ENCODE measurements around the gene NLGN1. TPM values are rescaled to one million over a fixed set of nuclear protein-coding genes. Genes with fewer than 3 reads are reported as not detected.

NLGN1 gene
- total and polyA plus RNA-seq, 2 of the 8 experiments (the other 6 are each of a cell fraction or from before 2014, with no cell fraction given), result 7.8 to 14.8 TPM

DNA sequence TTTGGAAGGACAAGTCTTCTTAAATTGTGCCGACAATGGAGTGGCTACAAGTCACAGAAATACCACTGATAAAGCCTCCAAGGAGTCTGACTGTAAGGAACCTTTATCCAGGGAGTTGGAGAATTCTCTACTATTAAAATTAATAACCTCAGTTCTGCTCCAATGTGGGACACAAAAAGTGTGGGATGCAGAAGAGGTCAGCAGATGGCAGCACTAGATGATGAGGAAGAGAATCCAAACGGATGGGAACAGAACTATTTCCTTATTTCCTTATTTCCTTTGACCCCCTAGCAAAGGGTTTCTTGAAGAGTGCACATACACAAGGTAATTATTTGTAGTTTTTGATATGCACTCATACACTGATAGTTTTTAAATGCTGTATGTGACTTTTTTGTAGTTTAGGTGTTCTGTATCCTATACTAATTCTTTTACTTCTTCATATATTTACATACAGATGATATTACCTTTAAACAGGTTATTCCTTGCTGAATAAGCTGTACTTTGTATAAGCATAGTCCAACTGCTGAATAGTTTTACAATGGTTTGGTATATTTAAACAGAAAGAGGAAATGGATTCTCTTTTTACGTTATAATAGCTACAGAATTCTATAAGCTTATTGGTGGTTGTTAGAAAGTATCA is 25.6 kb upstream of the NLGN1 start (continued):
- TF ChIP-seq, protein P1, sequence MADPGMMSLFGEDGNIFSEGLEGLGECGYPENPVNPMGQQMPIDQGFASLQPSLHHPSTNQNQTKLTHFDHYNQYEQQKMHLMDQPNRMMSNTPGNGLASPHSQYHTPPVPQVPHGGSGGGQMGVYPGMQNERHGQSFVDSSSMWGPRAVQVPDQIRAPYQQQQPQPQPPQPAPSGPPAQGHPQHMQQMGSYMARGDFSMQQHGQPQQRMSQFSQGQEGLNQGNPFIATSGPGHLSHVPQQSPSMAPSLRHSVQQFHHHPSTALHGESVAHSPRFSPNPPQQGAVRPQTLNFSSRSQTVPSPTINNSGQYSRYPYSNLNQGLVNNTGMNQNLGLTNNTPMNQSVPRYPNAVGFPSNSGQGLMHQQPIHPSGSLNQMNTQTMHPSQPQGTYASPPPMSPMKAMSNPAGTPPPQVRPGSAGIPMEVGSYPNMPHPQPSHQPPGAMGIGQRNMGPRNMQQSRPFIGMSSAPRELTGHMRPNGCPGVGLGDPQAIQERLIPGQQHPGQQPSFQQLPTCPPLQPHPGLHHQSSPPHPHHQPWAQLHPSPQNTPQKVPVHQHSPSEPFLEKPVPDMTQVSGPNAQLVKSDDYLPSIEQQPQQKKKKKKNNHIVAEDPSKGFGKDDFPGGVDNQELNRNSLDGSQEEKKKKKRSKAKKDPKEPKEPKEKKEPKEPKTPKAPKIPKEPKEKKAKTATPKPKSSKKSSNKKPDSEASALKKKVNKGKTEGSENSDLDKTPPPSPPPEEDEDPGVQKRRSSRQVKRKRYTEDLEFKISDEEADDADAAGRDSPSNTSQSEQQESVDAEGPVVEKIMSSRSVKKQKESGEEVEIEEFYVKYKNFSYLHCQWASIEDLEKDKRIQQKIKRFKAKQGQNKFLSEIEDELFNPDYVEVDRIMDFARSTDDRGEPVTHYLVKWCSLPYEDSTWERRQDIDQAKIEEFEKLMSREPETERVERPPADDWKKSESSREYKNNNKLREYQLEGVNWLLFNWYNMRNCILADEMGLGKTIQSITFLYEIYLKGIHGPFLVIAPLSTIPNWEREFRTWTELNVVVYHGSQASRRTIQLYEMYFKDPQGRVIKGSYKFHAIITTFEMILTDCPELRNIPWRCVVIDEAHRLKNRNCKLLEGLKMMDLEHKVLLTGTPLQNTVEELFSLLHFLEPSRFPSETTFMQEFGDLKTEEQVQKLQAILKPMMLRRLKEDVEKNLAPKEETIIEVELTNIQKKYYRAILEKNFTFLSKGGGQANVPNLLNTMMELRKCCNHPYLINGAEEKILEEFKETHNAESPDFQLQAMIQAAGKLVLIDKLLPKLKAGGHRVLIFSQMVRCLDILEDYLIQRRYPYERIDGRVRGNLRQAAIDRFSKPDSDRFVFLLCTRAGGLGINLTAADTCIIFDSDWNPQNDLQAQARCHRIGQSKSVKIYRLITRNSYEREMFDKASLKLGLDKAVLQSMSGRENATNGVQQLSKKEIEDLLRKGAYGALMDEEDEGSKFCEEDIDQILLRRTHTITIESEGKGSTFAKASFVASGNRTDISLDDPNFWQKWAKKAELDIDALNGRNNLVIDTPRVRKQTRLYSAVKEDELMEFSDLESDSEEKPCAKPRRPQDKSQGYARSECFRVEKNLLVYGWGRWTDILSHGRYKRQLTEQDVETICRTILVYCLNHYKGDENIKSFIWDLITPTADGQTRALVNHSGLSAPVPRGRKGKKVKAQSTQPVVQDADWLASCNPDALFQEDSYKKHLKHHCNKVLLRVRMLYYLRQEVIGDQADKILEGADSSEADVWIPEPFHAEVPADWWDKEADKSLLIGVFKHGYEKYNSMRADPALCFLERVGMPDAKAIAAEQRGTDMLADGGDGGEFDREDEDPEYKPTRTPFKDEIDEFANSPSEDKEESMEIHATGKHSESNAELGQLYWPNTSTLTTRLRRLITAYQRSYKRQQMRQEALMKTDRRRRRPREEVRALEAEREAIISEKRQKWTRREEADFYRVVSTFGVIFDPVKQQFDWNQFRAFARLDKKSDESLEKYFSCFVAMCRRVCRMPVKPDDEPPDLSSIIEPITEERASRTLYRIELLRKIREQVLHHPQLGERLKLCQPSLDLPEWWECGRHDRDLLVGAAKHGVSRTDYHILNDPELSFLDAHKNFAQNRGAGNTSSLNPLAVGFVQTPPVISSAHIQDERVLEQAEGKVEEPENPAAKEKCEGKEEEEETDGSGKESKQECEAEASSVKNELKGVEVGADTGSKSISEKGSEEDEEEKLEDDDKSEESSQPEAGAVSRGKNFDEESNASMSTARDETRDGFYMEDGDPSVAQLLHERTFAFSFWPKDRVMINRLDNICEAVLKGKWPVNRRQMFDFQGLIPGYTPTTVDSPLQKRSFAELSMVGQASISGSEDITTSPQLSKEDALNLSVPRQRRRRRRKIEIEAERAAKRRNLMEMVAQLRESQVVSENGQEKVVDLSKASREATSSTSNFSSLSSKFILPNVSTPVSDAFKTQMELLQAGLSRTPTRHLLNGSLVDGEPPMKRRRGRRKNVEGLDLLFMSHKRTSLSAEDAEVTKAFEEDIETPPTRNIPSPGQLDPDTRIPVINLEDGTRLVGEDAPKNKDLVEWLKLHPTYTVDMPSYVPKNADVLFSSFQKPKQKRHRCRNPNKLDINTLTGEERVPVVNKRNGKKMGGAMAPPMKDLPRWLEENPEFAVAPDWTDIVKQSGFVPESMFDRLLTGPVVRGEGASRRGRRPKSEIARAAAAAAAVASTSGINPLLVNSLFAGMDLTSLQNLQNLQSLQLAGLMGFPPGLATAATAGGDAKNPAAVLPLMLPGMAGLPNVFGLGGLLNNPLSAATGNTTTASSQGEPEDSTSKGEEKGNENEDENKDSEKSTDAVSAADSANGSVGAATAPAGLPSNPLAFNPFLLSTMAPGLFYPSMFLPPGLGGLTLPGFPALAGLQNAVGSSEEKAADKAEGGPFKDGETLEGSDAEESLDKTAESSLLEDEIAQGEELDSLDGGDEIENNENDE (IDR thresholded peaks at IDR 0.05; ENCODE audit: insufficient replicate concordance, low read length), result no peak
